Colonic mucosa (tissue), 4 donors: ENCODE data around the gene MTA1. TPM values are rescaled to one million over a fixed set of nuclear protein-coding genes. Genes with fewer than 3 reads are reported as not detected.

Experiments used
- DNase-seq: peaks from one replicate; pipeline ENCODE4 v3.0.0-alpha.2; 2020
- H3K27ac ChIP-seq: fragments of 200-600 bp; one replicate; pipeline ENCODE4 v1.8.0; 2021
- H3K27me3 ChIP-seq: fragments of 200-600 bp; one replicate; pipeline ENCODE4 v1.8.0; 2021
- H3K36me3 ChIP-seq: fragments of 200-600 bp; one replicate; pipeline ENCODE4 v1.8.0; 2021
- H3K4me1 ChIP-seq: fragments of 200-600 bp; one replicate; pipeline ENCODE4 v1.8.0; 2021; ENCODE audit warnings: mild to moderate bottlenecking
- H3K4me3 ChIP-seq: fragments of 200-600 bp; one replicate; pipeline ENCODE4 v1.8.0; 2021
- H3K9ac ChIP-seq, 2 donors: one replicate each; pipeline ENCODE4 v1.7.0; 2013; ENCODE audit warnings: control low read depth in 2 of 2, low read depth in 2 of 2, low read length in 2 of 2
- H3K9me3 ChIP-seq: fragments of 200-600 bp; one replicate; pipeline ENCODE4 v1.8.0; 2021
- CTCF ChIP-seq: fragments of 200-600 bp; IDR thresholded peaks from one replicate; pipeline ENCODE4 v1.8.0; 2022; ENCODE audit warnings: antibody characterized with exemption, mild to moderate bottlenecking
- intact Hi-C: fragments of 100-400 bp; cut with DNase I; formaldehyde crosslinking; loops from one replicate; pipeline ENCODE4 v1.14.1; 2022
- total RNA-seq, 2 donors: library from RNA; stranded (reverse); fragmentation: NEBNext Ultra II Directional in 1 of 2; extraction: Animal tissue kit (Norgen Biotek cat#: 25700) in 1 of 2; gene quantifications; one replicate each; pipeline ENCODE4 v1.2.1, GENCODE V29; 2021
- donor health status: healthy.
- donor health status: DM: no; HTN: no; CAD: no.
- donor health status: DM: no; HTN: no; CAD: no.

MTA1 gene
- total RNA-seq, 2 donors from 2014 or later: 47.0 to 90.2 TPM

- intact Hi-C loops: no loop called here
- no peak overlapping the region for H3K9ac ChIP-seq
- no peak overlapping the region for H3K27ac ChIP-seq
- TF ChIP-seq CTCF: no peak
- H3K4me3 ChIP-seq: no peak overlapping the region
- no peaks in the 10 kb centered on the region for H3K36me3 ChIP-seq
- H3K4me1 ChIP-seq: peaks cover 7% of the 10 kb centered on the region
- no peaks in the 10 kb centered on the region for H3K9me3 ChIP-seq
- no peak for DNase-seq
- H3K27me3 ChIP-seq: peaks cover 9% of the 10 kb centered on the region
Measured at GRCh38 chr14:105469456-105470349, 50.1 kb downstream of the MTA1 start.

- Histone ChIP-seq H3K36me3 (no peaks in the 10 kb centered on the region), H3K9me3 (no peaks in the 10 kb centered on the region), H3K27ac (no peak overlapping the region), H3K27me3 (peaks cover 19% of the 10 kb centered on the region), H3K4me3 (no peak overlapping the region), H3K4me1 (peaks cover 7% of the 10 kb centered on the region), H3K9ac (no peak overlapping the region)
- no peak for TF ChIP-seq CTCF
- DNase-seq: no peak
- intact Hi-C loops: no loop called here
Measured at GRCh38 chr14:105470350-105471296, 51.0 kb downstream of the MTA1 start.

GRCh38 chr14:105471297-105471821, 51.7 kb downstream of the MTA1 start:
- intact Hi-C loops: no loop called here
- Histone ChIP-seq H3K36me3 (no peaks in the 10 kb centered on the region), H3K27me3 (peaks cover 26% of the 10 kb centered on the region), H3K4me3 (no peak overlapping the region), H3K9ac (no peak overlapping the region), H3K4me1 (peaks cover 7% of the 10 kb centered on the region), H3K27ac (no peak overlapping the region), H3K9me3 (no peaks in the 10 kb centered on the region)
- TF ChIP-seq CTCF: no peak
- DNase-seq: no peak

- Histone ChIP-seq H3K4me3 (no peak overlapping the region), H3K4me1 (peaks cover 7% of the 10 kb centered on the region), H3K27ac (no peak overlapping the region), H3K36me3 (no peaks in the 10 kb centered on the region), H3K27me3 (peaks cover 32% of the 10 kb centered on the region), H3K9me3 (no peaks in the 10 kb centered on the region), H3K9ac (no peak overlapping the region)
- intact Hi-C loops: no loop called here
- no peak for TF ChIP-seq CTCF
- no peak for DNase-seq
Measured at GRCh38 chr14:105471823-105472485, 52.3 kb downstream of the MTA1 start.

- H3K9ac ChIP-seq: no peak overlapping the region
- H3K36me3 ChIP-seq: no peaks in the 10 kb centered on the region
- peaks cover 7% of the 10 kb centered on the region for H3K4me1 ChIP-seq
- intact Hi-C loops: no loop called here
- no peak overlapping the region for H3K4me3 ChIP-seq
- peaks cover 34% of the 10 kb centered on the region for H3K27me3 ChIP-seq
- no peak overlapping the region for H3K27ac ChIP-seq
- no peaks in the 10 kb centered on the region for H3K9me3 ChIP-seq
- no peak for TF ChIP-seq CTCF
- DNase-seq: no peak
Measured at GRCh38 chr14:105472486-105472991, 52.9 kb downstream of the MTA1 start.
